C4-2B (cell line): Measurements from ENCODE around the gene HGF.

ENCODE experiments used
- CTCF ChIP-seq: fragments of 450-650 bp; conservative IDR thresholded peaks from 2 replicates; pipeline ENCODE4 v1.5.1; 2017; ENCODE audit warnings: mild to moderate bottlenecking
- ZFX ChIP-seq: fragments of 450-650 bp; IDR thresholded peaks from 2 replicates; pipeline ENCODE4 v1.6.1; 2017

- TF ChIP-seq CTCF (no peak), ZFX (no peak)
Measured at GRCh38 chr7:81676813-81677212, 93.0 kb downstream of the HGF start.
